MM.1S (cell line): Measurements from ENCODE around the gene KRTAP10-3.
"Not testable (repeated sequence)": the region's sequence is repeated elsewhere in the genome, so short reads cannot be mapped to it uniquely, and the experiment has no call there.

ENCODE experiments used
- DNase-seq: peaks from one replicate; pipeline ENCODE4 v3.0.0-alpha.2; 2015
- H2AFZ ChIP-seq: fragments of 300-600 bp; sonication (generic); 2 replicates; pipeline ENCODE4 v1.6.0; 2016; ENCODE audit warnings: antibody characterized with exemption, low read length
- H3F3A ChIP-seq: fragments of 300-600 bp; sonication (generic); 2 replicates; pipeline ENCODE4 v1.6.1; 2016; ENCODE audit warnings: mild to moderate bottlenecking, antibody characterized with exemption, low read length, moderate library complexity, mixed read lengths; ENCODE audit not compliant: insufficient read depth
- H3K27ac ChIP-seq: fragments of 300-600 bp; sonication (generic); 2 replicates; pipeline ENCODE4 v1.5.1; 2016; ENCODE audit warnings: mild to moderate bottlenecking, low read length
- H3K27me3 ChIP-seq: fragments of 300-600 bp; sonication (generic); replicated peaks from 2 replicates; pipeline ENCODE4 v1.6.0; 2016; ENCODE audit warnings: low read length; ENCODE audit not compliant: insufficient read depth
- H3K36me3 ChIP-seq: fragments of 300-600 bp; sonication (generic); replicated peaks from 2 replicates; pipeline ENCODE4 v1.6.1; 2016; ENCODE audit warnings: mild to moderate bottlenecking, low read length, mixed read lengths; ENCODE audit not compliant: insufficient read depth
- H3K4me1 ChIP-seq: fragments of 300-600 bp; sonication (generic); 2 replicates; pipeline ENCODE4 v1.6.1; 2016; ENCODE audit warnings: low read length, mixed read lengths
- H3K4me2 ChIP-seq: fragments of 300-600 bp; sonication (generic); 2 replicates; pipeline ENCODE4 v1.6.0; 2016; ENCODE audit warnings: low read depth, low read length
- H3K4me3 ChIP-seq: fragments of 300-600 bp; sonication (generic); 2 replicates; pipeline ENCODE4 v1.5.1; 2016; ENCODE audit warnings: low read length, mixed read lengths
- H3K79me2 ChIP-seq: fragments of 300-600 bp; sonication (generic); 2 replicates; pipeline ENCODE4 v1.6.1; 2016; ENCODE audit warnings: mixed run types, low read length, mixed read lengths
- H3K9ac ChIP-seq: fragments of 300-600 bp; sonication (generic); 2 replicates; pipeline ENCODE4 v1.6.1; 2016; ENCODE audit warnings: low read length, mixed read lengths
- H3K9me2 ChIP-seq: fragments of 300-600 bp; sonication (generic); replicated peaks from 2 replicates; pipeline ENCODE4 v1.6.1; 2016; ENCODE audit warnings: mild to moderate bottlenecking, low read length, mixed read lengths; ENCODE audit not compliant: insufficient read depth
- H3K9me3 ChIP-seq: fragments of 300-600 bp; sonication (generic); replicated peaks from 2 replicates; pipeline ENCODE4 v1.6.1; 2016; ENCODE audit warnings: mild to moderate bottlenecking, low read length, mixed read lengths; ENCODE audit not compliant: insufficient read depth
- H4K20me1 ChIP-seq: fragments of 300-600 bp; sonication (generic); 2 replicates; pipeline ENCODE4 v1.6.1; 2016; ENCODE audit warnings: mild to moderate bottlenecking, low read length, moderate library complexity, mixed read lengths; ENCODE audit not compliant: insufficient read depth
- CTCF ChIP-seq: fragments of 300-600 bp; sonication (generic); IDR thresholded peaks from 2 replicates; pipeline ENCODE4 v1.5.1; 2016; ENCODE audit warnings: antibody characterized with exemption, low read length, mixed read lengths
- EZH2 ChIP-seq: fragments of 300-600 bp; sonication (generic); optimal IDR thresholded peaks from 2 replicates; pipeline ENCODE3; 2017; ENCODE audit warnings: low read depth, mild to moderate bottlenecking, antibody characterized with exemption, low read length, mixed read lengths
- EZH2phosphoT487 ChIP-seq: fragments of 300-600 bp; sonication (generic); IDR thresholded peaks from 2 replicates; pipeline ENCODE4 v1.6.1; 2018; ENCODE audit warnings: antibody characterized with exemption, low read length

The KRTAP10-3 gene

GRCh38 chr21:44550807-44551206 is 7.8 kb downstream of the KRTAP10-3 start:
- no peaks in the 10 kb centered on the region for H3K36me3 ChIP-seq
- H3K27ac ChIP-seq, result no peak overlapping the region
- no peaks in the 10 kb centered on the region for H3K79me2 ChIP-seq
- H3K27me3 ChIP-seq, result peaks cover 98% of the 10 kb centered on the region
- H3F3A ChIP-seq, result no peaks in the 10 kb centered on the region
- no peak overlapping the region for H3K4me2 ChIP-seq
- H3K9me3 ChIP-seq, result no peaks in the 10 kb centered on the region
- no peak for DNase-seq
- H3K9me2 ChIP-seq, result no peaks in the 10 kb centered on the region
- TF ChIP-seq EZH2 (no peak), EZH2phosphoT487 (no peak), CTCF (no peak)
- H3K4me3 ChIP-seq, result no peak overlapping the region
- H2AFZ ChIP-seq, result no peak overlapping the region
- H3K9ac ChIP-seq, result no peak overlapping the region
- H3K4me1 ChIP-seq, result no peaks in the 10 kb centered on the region
- H4K20me1 ChIP-seq, result no peaks in the 10 kb centered on the region

- not testable (repeated sequence) for H3K79me2 ChIP-seq, H3K9me2 ChIP-seq, H3K4me2 ChIP-seq, H4K20me1 ChIP-seq, H2AFZ ChIP-seq, H3K9ac ChIP-seq, H3K4me1 ChIP-seq, H3K9me3 ChIP-seq, H3K4me3 ChIP-seq, DNase-seq, H3K27ac ChIP-seq, H3F3A ChIP-seq, H3K36me3 ChIP-seq
- peaks cover 98% of the 10 kb centered on the region for H3K27me3 ChIP-seq
Measured at GRCh38 chr21:44550285-44550684, 8.3 kb downstream of the KRTAP10-3 start.

DNA sequence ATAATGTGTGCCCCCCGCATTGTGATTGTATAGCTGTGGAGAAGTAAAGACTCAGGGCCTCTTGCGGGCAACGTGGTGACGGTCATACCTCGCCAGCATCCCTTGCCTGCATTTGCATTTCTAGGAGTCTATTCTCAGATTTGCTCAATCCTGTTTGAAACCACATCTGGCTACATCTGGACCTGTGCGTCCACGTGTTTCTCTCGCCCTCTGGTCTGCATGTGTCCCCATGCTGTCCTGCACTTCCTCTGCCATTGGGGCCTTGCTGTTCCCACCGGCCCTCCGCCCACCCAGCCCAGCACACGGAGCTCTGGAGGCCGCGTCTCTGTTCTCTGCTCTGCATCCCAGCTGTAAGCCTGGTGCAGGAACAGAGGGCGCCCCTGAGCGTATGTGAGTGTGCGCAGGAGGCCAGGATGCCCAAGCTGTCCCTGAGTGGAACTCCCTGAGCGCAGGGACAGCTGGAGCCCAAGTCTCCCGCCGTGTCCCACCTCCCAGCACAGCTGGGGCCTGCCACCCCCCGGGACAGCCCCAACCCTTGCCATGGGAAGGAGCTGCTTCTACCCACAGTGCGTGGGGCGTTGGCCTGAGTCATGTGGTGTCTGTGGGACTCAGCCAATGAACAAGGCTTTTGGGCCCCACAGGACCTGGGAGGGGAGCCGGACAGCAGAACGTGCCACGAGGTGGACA is 8.9 kb downstream of the KRTAP10-3 start:
- no peak overlapping the region for H2AFZ ChIP-seq
- no peaks in the 10 kb centered on the region for H3K9me3 ChIP-seq
- no peak overlapping the region for H3K4me3 ChIP-seq
- no peaks in the 10 kb centered on the region for H3K4me1 ChIP-seq
- no peak for TF ChIP-seq EZH2
- no peaks in the 10 kb centered on the region for H3K79me2 ChIP-seq
- DNase-seq, result no peak
- no peak overlapping the region for H3K4me2 ChIP-seq
- H3K36me3 ChIP-seq, result no peaks in the 10 kb centered on the region
- no peaks in the 10 kb centered on the region for H4K20me1 ChIP-seq
- H3F3A ChIP-seq, result no peaks in the 10 kb centered on the region
- no peak overlapping the region for H3K9ac ChIP-seq
- H3K27ac ChIP-seq, result no peak overlapping the region
- H3K9me2 ChIP-seq, result no peaks in the 10 kb centered on the region
- H3K27me3 ChIP-seq, result peaks cover 95% of the 10 kb centered on the region

DNA sequence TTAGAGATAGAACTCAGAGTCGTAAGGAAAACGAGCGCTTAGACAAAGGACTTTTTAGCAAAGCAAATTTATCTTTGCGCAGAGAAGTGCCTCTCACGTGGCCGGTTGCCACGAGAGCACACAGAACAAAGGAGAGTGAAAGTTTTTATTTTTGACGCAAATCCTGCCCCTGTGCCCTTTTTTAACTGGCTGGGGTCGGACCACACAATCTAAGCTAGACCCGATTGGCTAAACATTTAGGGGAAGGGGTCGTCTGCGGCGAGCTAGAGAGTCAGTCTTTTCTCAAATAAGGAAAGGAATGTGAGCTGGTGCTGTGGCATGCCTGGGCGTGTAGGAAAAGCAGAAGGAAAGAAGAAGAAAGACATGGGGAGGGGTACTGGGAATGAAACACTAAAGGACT is 9.7 kb downstream of the KRTAP10-3 start:
- Histone ChIP-seq H3K27me3 (peaks cover 95% of the 10 kb centered on the region), H3K9ac (no peak overlapping the region), H3K9me3 (no peaks in the 10 kb centered on the region), H4K20me1 (no peaks in the 10 kb centered on the region), H3K4me2 (no peak overlapping the region), H3K9me2 (no peaks in the 10 kb centered on the region), H3K79me2 (no peaks in the 10 kb centered on the region), H2AFZ (no peak overlapping the region), H3F3A (no peaks in the 10 kb centered on the region), H3K4me1 (no peaks in the 10 kb centered on the region), H3K27ac (no peak overlapping the region), H3K36me3 (no peaks in the 10 kb centered on the region), H3K4me3 (no peak overlapping the region)
- TF ChIP-seq EZH2 (no peak), EZH2phosphoT487 (no peak), CTCF (no peak)
- DNase-seq, result no peak
